ENCODE measurements around the gene MYO5B. TPM values are rescaled to one million over a fixed set of nuclear protein-coding genes. Genes with fewer than 3 reads are reported as not detected.
A peak's percentile ranks its signal among the peaks of the same experiment; 100 is the strongest.

Gene MYO5B
- total and polyA plus RNA-seq, 4 donors: 0.92 to 20.3 (median 2.9) TPM

GRCh38 chr18:50207722-50208121 is 12.8 kb upstream of the MYO5B start:
- ATAC-seq (ENCODE audit: low FRiP score): no peak
- no peak for DNase-seq
- Histone ChIP-seq H3K27me3 (ENCODE audit: control insufficient read depth in 1 of 2, insufficient read depth in 2 of 2, low read length in 1 of 2) (no peaks in the 10 kb centered on the region), H3K36me3 (ENCODE audit: control insufficient read depth in 1 of 2, insufficient read depth in 2 of 2, low read length in 1 of 2) (no peaks in the 10 kb centered on the region), H3K4me3 (ENCODE audit: low read length in 2 of 2) (no peak overlapping the region), H3K4me1 (ENCODE audit: control insufficient read depth in 1 of 2, insufficient read depth in 2 of 2, low read length in 2 of 2) (no peaks in the 10 kb centered on the region), H3K27ac (ENCODE audit: low read depth in 1 of 2, low read length in 2 of 2) (no peak overlapping the region), H3K9me3 (ENCODE audit: control insufficient read depth, low read length) (no peaks in the 10 kb centered on the region)
- WGBS, 2 donors: 68 to 88% methylated on average over 1 of the region's 1 CpG
- intact Hi-C loops (cut with DNase I): loop anchor here in 1 of 2 donors (10.0 kb wide), 1 partner anchor 147 kb away; no protein-coding TSS in a partner anchor

DNA sequence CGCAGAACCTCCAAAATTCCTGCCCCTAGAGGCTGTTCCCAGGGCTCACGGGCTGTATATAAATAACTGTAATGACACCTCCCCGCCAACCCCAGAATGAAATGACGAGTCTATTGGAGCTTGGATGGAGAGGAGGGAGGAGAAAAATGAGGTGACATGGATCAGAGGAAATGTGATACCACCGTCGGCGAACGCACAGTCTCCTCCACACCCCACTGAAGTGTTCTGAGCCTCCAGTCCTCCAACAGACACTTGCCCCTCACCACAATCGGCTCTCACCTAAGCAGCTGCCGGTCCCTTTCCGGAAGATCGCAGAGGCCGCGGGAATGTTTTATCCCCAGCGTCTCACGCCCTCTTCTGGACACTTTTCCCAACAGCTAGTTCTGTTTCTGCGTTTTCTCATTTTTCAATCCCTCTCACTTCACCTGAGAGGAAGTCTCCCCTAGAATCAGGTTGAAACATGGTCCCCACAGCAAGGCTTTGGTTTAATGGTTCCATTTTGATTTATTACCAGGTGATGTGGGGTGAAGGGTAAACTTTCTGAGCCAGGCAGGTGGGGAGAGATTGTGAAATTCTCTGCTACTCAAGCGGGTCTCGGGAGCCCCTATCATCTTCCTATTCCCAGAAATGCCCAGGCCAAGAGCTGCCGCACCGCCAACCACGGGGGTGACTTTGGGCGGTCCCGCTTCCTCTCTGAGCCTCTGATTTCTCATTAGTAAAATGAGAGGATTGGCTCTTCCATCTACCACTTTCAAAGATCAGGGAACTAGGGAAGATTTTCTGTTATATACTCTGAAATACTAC is 9.1 kb upstream of the MYO5B start:
- WGBS, 2 donors: 20% methylated on average over 24 of the region's 24 CpGs
- DNase-seq: peak in 1 of 2 donors; percentile 46
- Histone ChIP-seq H3K27me3 (ENCODE audit: control insufficient read depth in 1 of 2, insufficient read depth in 2 of 2, low read length in 1 of 2) (no peaks in the 10 kb centered on the region), H3K4me1 (ENCODE audit: control insufficient read depth in 1 of 2, insufficient read depth in 2 of 2, low read length in 2 of 2) (peaks cover 0 to 3% of the 10 kb centered on the region in 2 donors), H3K27ac (ENCODE audit: low read depth in 1 of 2, low read length in 2 of 2) (no peak overlapping the region), H3K4me3 (ENCODE audit: low read length in 2 of 2) (peak overlapping the region in 1 of 2 donors; percentile 50), H3K9me3 (ENCODE audit: control insufficient read depth, low read length) (no peaks in the 10 kb centered on the region), H3K36me3 (ENCODE audit: control insufficient read depth in 1 of 2, insufficient read depth in 2 of 2, low read length in 1 of 2) (no peaks in the 10 kb centered on the region)
- ATAC-seq (ENCODE audit: low FRiP score): no peak
- intact Hi-C loops (cut with DNase I): loop anchor here in 1 of 2 donors (5.0 to 10.0 kb wide), 2 partner anchors 151 to 262 kb away; no protein-coding TSS in a partner anchor

- DNase-seq: no peak
- intact Hi-C loops (cut with DNase I): loop anchor here in 1 of 2 donors (5.0 to 10.0 kb wide), 2 partner anchors 153 to 259 kb away; no protein-coding TSS in a partner anchor
- no peak for ATAC-seq (ENCODE audit: low FRiP score)
- Histone ChIP-seq H3K27ac (ENCODE audit: low read depth in 1 of 2, low read length in 2 of 2) (no peak overlapping the region), H3K4me1 (ENCODE audit: control insufficient read depth in 1 of 2, insufficient read depth in 2 of 2, low read length in 2 of 2) (peaks cover 0 to 3% of the 10 kb centered on the region in 2 donors), H3K4me3 (ENCODE audit: low read length in 2 of 2) (no peak overlapping the region), H3K27me3 (ENCODE audit: control insufficient read depth in 1 of 2, insufficient read depth in 2 of 2, low read length in 1 of 2) (no peaks in the 10 kb centered on the region), H3K36me3 (ENCODE audit: control insufficient read depth in 1 of 2, insufficient read depth in 2 of 2, low read length in 1 of 2) (no peaks in the 10 kb centered on the region), H3K9me3 (ENCODE audit: control insufficient read depth, low read length) (no peaks in the 10 kb centered on the region)
- 3 to 7% methylated on average over 1 of the region's 1 CpG for WGBS, 2 donors
These were observed 6.6 kb upstream of the MYO5B start for GRCh38 chr18:50201476-50202018.

- 95 to 96% methylated on average over 1 of the region's 1 CpG for WGBS, 2 donors
- DNase-seq: no peak
- H3K27me3 ChIP-seq (ENCODE audit: control insufficient read depth in 1 of 2, insufficient read depth in 2 of 2, low read length in 1 of 2): no peaks in the 10 kb centered on the region
- peaks cover 0 to 3% of the 10 kb centered on the region in 2 donors for H3K4me1 ChIP-seq (ENCODE audit: control insufficient read depth in 1 of 2, insufficient read depth in 2 of 2, low read length in 2 of 2)
- no peak overlapping the region for H3K27ac ChIP-seq (ENCODE audit: low read depth in 1 of 2, low read length in 2 of 2)
- no peaks in the 10 kb centered on the region for H3K36me3 ChIP-seq (ENCODE audit: control insufficient read depth in 1 of 2, insufficient read depth in 2 of 2, low read length in 1 of 2)
- no peaks in the 10 kb centered on the region for H3K9me3 ChIP-seq (ENCODE audit: control insufficient read depth, low read length)
- intact Hi-C loops (cut with DNase I): loop anchor here in 1 of 2 donors (5.0 to 10.0 kb wide), 2 partner anchors 155 to 258 kb away; no protein-coding TSS in a partner anchor
- ATAC-seq (ENCODE audit: low FRiP score): no peak
- no peak overlapping the region for H3K4me3 ChIP-seq (ENCODE audit: low read length in 2 of 2)
These were observed 5.0 kb upstream of the MYO5B start for GRCh38 chr18:50199921-50200320.

GRCh38 chr18:50199346-50199855 is 4.5 kb upstream of the MYO5B start:
- peaks cover 0 to 3% of the 10 kb centered on the region in 2 donors for H3K4me1 ChIP-seq (ENCODE audit: control insufficient read depth in 1 of 2, insufficient read depth in 2 of 2, low read length in 2 of 2)
- peak; percentile 16 for ATAC-seq (ENCODE audit: low FRiP score)
- no peak overlapping the region for H3K27ac ChIP-seq (ENCODE audit: low read depth in 1 of 2, low read length in 2 of 2)
- intact Hi-C loops (cut with DNase I): no loop called here
- no peaks in the 10 kb centered on the region for H3K27me3 ChIP-seq (ENCODE audit: control insufficient read depth in 1 of 2, insufficient read depth in 2 of 2, low read length in 1 of 2)
- DNase-seq: no peak
- no peak overlapping the region for H3K4me3 ChIP-seq (ENCODE audit: low read length in 2 of 2)
- H3K9me3 ChIP-seq (ENCODE audit: control insufficient read depth, low read length): no peaks in the 10 kb centered on the region
- no peaks in the 10 kb centered on the region for H3K36me3 ChIP-seq (ENCODE audit: control insufficient read depth in 1 of 2, insufficient read depth in 2 of 2, low read length in 1 of 2)
- 63 to 72% methylated on average over 5 of the region's 5 CpGs for WGBS, 2 donors

DNA sequence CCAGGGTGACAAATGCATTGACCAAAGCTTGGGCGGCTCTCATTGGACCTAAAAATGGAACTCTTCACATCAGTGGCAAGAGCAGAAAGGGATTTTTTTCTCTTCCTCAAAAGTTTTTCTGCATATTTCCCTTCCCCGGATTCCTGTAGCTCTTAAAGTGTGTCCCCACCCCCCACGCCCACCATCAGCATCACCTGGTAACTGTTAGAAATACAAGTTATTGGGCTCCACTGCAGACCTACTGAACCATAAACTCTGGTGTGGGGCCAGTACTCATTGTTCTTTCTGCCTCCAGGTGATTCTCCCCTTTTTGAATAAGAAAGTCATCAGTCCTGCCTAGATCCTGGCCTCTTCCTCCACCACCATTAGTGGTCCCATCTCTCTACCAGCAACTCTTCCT is 1.3 kb upstream of the MYO5B start:
- Histone ChIP-seq H3K4me3 (ENCODE audit: low read length in 2 of 2) (no peak overlapping the region), H3K36me3 (ENCODE audit: control insufficient read depth in 1 of 2, insufficient read depth in 2 of 2, low read length in 1 of 2) (no peaks in the 10 kb centered on the region), H3K27me3 (ENCODE audit: control insufficient read depth in 1 of 2, insufficient read depth in 2 of 2, low read length in 1 of 2) (no peaks in the 10 kb centered on the region), H3K27ac (ENCODE audit: low read depth in 1 of 2, low read length in 2 of 2) (no peak overlapping the region), H3K9me3 (ENCODE audit: control insufficient read depth, low read length) (no peaks in the 10 kb centered on the region), H3K4me1 (ENCODE audit: control insufficient read depth in 1 of 2, insufficient read depth in 2 of 2, low read length in 2 of 2) (peaks cover 0 to under 1% of the 10 kb centered on the region in 2 donors)
- DNase-seq (no peak), ATAC-seq (ENCODE audit: low FRiP score) (no peak)
- intact Hi-C loops (cut with DNase I): no loop called here
- 89 to 93% methylated on average over 3 of the region's 3 CpGs for WGBS, 2 donors

GRCh38 chr18:50195689-50196088 is 742 bp upstream of the MYO5B start:
- no peak overlapping the region for H3K27ac ChIP-seq (ENCODE audit: low read depth in 1 of 2, low read length in 2 of 2)
- H3K4me3 ChIP-seq (ENCODE audit: low read length in 2 of 2): no peak overlapping the region
- WGBS, 2 donors: 37 to 38% methylated on average over 10 of the region's 10 CpGs
- H3K9me3 ChIP-seq (ENCODE audit: control insufficient read depth, low read length): no peaks in the 10 kb centered on the region
- H3K27me3 ChIP-seq (ENCODE audit: control insufficient read depth in 1 of 2, insufficient read depth in 2 of 2, low read length in 1 of 2): no peaks in the 10 kb centered on the region
- no peaks in the 10 kb centered on the region for H3K36me3 ChIP-seq (ENCODE audit: control insufficient read depth in 1 of 2, insufficient read depth in 2 of 2, low read length in 1 of 2)
- no peaks in the 10 kb centered on the region for H3K4me1 ChIP-seq (ENCODE audit: control insufficient read depth in 1 of 2, insufficient read depth in 2 of 2, low read length in 2 of 2)
- intact Hi-C loops (cut with DNase I): loop anchor here in 1 of 2 donors (2.0 kb wide), 2 partner anchors 137 to 185 kb away; no protein-coding TSS in a partner anchor
- DNase-seq: no peak
- no peak for ATAC-seq (ENCODE audit: low FRiP score)

DNA sequence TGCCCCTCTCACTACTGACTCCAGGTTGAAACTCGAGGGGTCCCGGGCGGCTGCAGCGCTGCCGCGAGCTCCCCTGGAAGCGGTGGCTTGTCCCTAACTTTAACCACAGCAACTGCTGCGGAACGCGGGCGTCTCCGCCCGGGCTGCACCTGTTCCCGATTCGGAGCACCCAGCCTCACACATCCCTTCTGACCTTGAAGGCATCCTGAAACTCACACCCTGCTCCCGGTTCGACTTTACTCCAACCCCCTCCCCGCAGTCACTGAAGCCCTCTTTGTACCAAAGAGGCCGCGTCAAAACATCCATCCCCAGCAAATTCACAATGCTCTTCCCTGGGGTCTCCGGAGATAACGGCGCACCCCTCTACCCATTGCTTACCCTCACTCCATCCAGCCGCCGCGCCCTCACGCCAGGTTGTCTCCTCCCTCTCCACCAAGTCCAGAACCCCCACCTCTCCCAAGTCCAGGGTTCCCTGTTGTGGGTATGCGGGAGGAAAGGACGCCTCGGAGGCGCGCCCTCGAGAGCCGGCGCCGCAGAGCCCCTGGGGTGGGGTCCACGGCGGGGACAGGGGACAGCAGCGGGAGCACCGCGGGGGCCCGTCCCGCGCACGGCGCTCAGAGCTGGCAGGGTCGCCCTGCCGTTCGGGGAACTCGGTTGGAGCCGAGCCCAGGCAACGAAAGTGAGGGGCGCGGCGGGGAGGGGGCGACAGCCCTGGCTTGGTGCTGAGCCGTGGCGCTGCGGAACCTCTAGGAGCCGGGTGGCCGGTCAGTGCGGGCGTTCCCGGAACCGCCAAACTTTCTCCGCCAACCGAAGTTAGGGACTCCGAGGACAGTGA is 934 bp downstream of the MYO5B start:
- Histone ChIP-seq H3K27ac (ENCODE audit: low read depth in 1 of 2, low read length in 2 of 2) (no peak overlapping the region), H3K27me3 (ENCODE audit: control insufficient read depth in 1 of 2, insufficient read depth in 2 of 2, low read length in 1 of 2) (no peaks in the 10 kb centered on the region), H3K9me3 (ENCODE audit: control insufficient read depth, low read length) (no peaks in the 10 kb centered on the region), H3K4me1 (ENCODE audit: control insufficient read depth in 1 of 2, insufficient read depth in 2 of 2, low read length in 2 of 2) (no peaks in the 10 kb centered on the region), H3K36me3 (ENCODE audit: control insufficient read depth in 1 of 2, insufficient read depth in 2 of 2, low read length in 1 of 2) (no peaks in the 10 kb centered on the region), H3K4me3 (ENCODE audit: low read length in 2 of 2) (peak overlapping the region; percentile 85 to 95)
- ATAC-seq (ENCODE audit: low FRiP score) (peak; percentile 12), DNase-seq (peak in 1 of 2 donors; percentile 42)
- intact Hi-C loops (cut with DNase I): loop anchor here in 1 of 2 donors (2.0 kb wide), 2 partner anchors 135 to 183 kb away; no protein-coding TSS in a partner anchor
- WGBS, 2 donors: 1% methylated on average over 68 of the region's 68 CpGs
